HepG2 (cell line): ENCODE measurements around the gene EIF6. TPM values are rescaled to one million over a fixed set of nuclear protein-coding genes. Genes with fewer than 3 reads are reported as not detected.
A peak's percentile ranks its signal among the peaks of the same experiment; 100 is the strongest.

ENCODE experiments used
- ARNT2 ChIP-seq: sonication (generic); formaldehyde crosslinking; IDR thresholded peaks from 2 replicates; pipeline ENCODE4 v1.8.0; 2022; ENCODE audit warnings: mild to moderate bottlenecking, low read depth, missing genetic modification reagents, moderate library complexity
- EEA1 ChIP-seq: sonication (generic); formaldehyde crosslinking; IDR thresholded peaks from 2 replicates; pipeline ENCODE4 v1.5.1; 2020; ENCODE audit warnings: mild to moderate bottlenecking, missing genetic modification reagents, borderline replicate concordance
- KDM2A ChIP-seq: sonication (generic); formaldehyde crosslinking; IDR thresholded peaks from 2 replicates; pipeline ENCODE4 v1.4.0; 2020; ENCODE audit warnings: low read depth, missing genetic modification reagents, borderline replicate concordance
- KMT2B ChIP-seq: IDR thresholded peaks from 2 replicates; pipeline ENCODE4 v1.6.1; 2016; ENCODE audit warnings: missing genetic modification reagents, missing compliant biosample characterization
- SSRP1 ChIP-seq: IDR thresholded peaks from 2 replicates; pipeline ENCODE4 v1.6.1; 2016; ENCODE audit warnings: control low read depth
- TAF1 ChIP-seq: sonication (generic); formaldehyde crosslinking; IDR thresholded peaks from 2 replicates; pipeline ENCODE4 v1.4.0; 2020; ENCODE audit warnings: missing genetic modification reagents
- ZMYM2 ChIP-seq: sonication (generic); formaldehyde crosslinking; IDR thresholded peaks from 2 replicates; pipeline ENCODE4 v1.8.0; 2022; ENCODE audit warnings: mild to moderate bottlenecking, missing genetic modification reagents
- ZNF234 ChIP-seq: sonication (generic); formaldehyde crosslinking; conservative IDR thresholded peaks from 2 replicates; pipeline ENCODE4 v1.5.1; 2020; ENCODE audit warnings: mild to moderate bottlenecking, missing genetic modification reagents
- ZNF34 ChIP-seq: sonication (generic); formaldehyde crosslinking; IDR thresholded peaks from 2 replicates; pipeline ENCODE4 v1.4.0; 2020; ENCODE audit warnings: mild to moderate bottlenecking, missing genetic modification reagents, borderline replicate concordance
- polyA plus RNA-seq, 8 experiments: library from polyadenylated mRNA; depleted of rRNA in 3 of 8; stranded (reverse) in 7 of 8; unstranded in 1 of 8; fragments of >200 nt; fragmentation: Illumina TruSeq in 4 of 8; extraction: Trizol in 4 of 8; gene quantifications; 2 replicates each; pipeline versions ENCODE4 v1.2.1 to v1.2.3, GENCODE V29; 2011 to 2016; ENCODE audit warnings: low read depth in 4 of 8, missing spikeins in 1 of 8, mixed read lengths in 1 of 8; ENCODE audit not compliant: insufficient read depth in 1 of 8
- total RNA-seq, 5 experiments: library from RNA; depleted of rRNA; stranded (reverse); fragments of >200 nt; fragmentation: Illumina TruSeq; extraction: Trizol; gene quantifications; 2 replicates each; pipeline ENCODE4 v1.2.3, GENCODE V29; 2016; ENCODE audit warnings: low read depth in 1 of 5
- TF ChIP-seq, protein P1 (sequence below): sonication (generic); formaldehyde crosslinking; IDR thresholded peaks from 2 replicates; pipeline ENCODE4 v1.5.0; 2020; ENCODE audit warnings: mild to moderate bottlenecking, missing genetic modification reagents, borderline replicate concordance
- TF ChIP-seq, protein P2 (sequence below): sonication (generic); formaldehyde crosslinking; IDR thresholded peaks from 2 replicates; pipeline ENCODE4 v1.4.0; 2020; ENCODE audit warnings: missing genetic modification reagents
- TF ChIP-seq, protein P3 (sequence below): sonication (generic); formaldehyde crosslinking; IDR thresholded peaks from 2 replicates; pipeline ENCODE4 v1.8.1; 2023; ENCODE audit warnings: missing genetic modification reagents, mild to moderate bottlenecking, borderline replicate concordance

The EIF6 gene
- total and polyA plus RNA-seq, 2 of the 13 experiments (the other 11 are each of a cell fraction or from before 2014, with no cell fraction given): 462 to 466 TPM

DNA sequence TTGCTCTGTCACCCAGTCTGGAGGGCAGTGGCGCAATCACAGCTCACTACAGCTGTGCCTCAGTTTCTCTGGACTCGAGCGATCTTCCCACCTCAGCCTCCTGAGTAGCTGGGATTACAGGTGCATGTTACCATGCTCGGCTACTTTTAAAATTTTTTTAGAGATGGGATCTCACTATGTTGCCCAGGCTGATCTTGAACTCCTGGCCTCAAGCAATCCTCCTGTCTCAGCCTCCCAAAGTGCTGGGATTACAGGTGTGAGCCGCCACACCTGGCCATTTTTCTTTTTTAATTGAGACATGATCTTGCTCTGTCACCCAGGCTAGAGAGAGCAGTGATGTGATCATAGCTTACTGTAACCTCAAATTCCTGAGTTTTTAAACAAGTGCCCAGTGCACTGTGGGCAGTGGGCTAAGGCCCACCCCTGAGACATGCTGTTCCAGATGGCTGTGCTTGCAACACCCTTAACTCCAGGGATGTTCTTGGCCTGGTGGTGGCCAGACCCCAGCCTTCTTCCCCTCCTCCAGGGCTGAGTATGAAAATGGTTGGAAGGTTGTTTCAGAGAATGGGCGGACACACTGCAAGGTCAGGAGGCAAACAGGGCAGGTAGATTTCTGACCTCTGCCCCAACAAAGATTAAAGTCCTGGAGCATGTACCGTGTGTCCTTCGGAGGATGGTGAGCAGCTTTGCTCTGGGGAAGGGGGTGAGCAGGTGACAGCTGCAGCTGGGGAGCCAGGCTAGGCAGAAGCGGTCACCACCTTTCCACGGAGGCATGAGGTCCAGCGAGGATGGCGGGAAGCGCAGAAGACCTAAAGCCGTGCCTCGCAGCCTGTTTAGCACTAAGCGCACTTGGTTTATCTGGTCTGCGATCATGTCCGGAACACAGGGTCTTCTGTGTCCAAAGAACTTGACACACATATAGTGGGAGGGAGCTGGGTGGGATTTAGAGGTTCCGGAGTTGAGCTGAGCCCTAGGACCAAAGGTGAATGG is 9.0 kb upstream of the EIF6 start (continued):
- TF ChIP-seq, protein P1, sequence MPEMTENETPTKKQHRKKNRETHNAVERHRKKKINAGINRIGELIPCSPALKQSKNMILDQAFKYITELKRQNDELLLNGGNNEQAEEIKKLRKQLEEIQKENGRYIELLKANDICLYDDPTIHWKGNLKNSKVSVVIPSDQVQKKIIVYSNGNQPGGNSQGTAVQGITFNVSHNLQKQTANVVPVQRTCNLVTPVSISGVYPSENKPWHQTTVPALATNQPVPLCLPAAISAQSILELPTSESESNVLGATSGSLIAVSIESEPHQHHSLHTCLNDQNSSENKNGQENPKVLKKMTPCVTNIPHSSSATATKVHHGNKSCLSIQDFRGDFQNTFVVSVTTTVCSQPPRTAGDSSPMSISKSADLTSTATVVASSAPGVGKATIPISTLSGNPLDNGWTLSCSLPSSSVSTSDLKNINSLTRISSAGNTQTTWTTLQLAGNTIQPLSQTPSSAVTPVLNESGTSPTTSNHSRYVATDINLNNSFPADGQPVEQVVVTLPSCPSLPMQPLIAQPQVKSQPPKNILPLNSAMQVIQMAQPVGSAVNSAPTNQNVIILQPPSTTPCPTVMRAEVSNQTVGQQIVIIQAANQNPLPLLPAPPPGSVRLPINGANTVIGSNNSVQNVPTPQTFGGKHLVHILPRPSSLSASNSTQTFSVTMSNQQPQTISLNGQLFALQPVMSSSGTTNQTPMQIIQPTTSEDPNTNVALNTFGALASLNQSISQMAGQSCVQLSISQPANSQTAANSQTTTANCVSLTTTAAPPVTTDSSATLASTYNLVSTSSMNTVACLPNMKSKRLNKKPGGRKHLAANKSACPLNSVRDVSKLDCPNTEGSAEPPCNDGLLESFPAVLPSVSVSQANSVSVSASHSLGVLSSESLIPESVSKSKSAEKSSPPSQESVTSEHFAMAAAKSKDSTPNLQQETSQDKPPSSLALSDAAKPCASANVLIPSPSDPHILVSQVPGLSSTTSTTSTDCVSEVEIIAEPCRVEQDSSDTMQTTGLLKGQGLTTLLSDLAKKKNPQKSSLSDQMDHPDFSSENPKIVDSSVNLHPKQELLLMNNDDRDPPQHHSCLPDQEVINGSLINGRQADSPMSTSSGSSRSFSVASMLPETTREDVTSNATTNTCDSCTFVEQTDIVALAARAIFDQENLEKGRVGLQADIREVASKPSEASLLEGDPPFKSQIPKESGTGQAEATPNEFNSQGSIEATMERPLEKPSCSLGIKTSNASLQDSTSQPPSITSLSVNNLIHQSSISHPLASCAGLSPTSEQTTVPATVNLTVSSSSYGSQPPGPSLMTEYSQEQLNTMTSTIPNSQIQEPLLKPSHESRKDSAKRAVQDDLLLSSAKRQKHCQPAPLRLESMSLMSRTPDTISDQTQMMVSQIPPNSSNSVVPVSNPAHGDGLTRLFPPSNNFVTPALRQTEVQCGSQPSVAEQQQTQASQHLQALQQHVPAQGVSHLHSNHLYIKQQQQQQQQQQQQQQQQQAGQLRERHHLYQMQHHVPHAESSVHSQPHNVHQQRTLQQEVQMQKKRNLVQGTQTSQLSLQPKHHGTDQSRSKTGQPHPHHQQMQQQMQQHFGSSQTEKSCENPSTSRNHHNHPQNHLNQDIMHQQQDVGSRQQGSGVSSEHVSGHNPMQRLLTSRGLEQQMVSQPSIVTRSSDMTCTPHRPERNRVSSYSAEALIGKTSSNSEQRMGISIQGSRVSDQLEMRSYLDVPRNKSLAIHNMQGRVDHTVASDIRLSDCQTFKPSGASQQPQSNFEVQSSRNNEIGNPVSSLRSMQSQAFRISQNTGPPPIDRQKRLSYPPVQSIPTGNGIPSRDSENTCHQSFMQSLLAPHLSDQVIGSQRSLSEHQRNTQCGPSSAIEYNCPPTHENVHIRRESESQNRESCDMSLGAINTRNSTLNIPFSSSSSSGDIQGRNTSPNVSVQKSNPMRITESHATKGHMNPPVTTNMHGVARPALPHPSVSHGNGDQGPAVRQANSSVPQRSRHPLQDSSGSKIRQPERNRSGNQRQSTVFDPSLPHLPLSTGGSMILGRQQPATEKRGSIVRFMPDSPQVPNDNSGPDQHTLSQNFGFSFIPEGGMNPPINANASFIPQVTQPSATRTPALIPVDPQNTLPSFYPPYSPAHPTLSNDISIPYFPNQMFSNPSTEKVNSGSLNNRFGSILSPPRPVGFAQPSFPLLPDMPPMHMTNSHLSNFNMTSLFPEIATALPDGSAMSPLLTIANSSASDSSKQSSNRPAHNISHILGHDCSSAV (CRISPR knock-in tag): no peak
- TF ChIP-seq TAF1 (CRISPR knock-in tag) (no peak), ZNF234 (CRISPR knock-in tag) (no peak), EEA1 (CRISPR knock-in tag) (no peak), ZMYM2 (CRISPR knock-in tag) (no peak), ZNF34 (no peak), ARNT2 (CRISPR knock-in tag) (0 out of 2 replicates have a peak, but pooled peaks have one; percentile 48), SSRP1 (0 out of 2 replicates have a peak, but pooled peaks have one; percentile 63), KMT2B (CRISPR knock-in tag) (no peak), KDM2A (CRISPR knock-in tag) (peak; percentile 1; the same call in 1 of the 2 replicates)
- TF ChIP-seq, protein P2, sequence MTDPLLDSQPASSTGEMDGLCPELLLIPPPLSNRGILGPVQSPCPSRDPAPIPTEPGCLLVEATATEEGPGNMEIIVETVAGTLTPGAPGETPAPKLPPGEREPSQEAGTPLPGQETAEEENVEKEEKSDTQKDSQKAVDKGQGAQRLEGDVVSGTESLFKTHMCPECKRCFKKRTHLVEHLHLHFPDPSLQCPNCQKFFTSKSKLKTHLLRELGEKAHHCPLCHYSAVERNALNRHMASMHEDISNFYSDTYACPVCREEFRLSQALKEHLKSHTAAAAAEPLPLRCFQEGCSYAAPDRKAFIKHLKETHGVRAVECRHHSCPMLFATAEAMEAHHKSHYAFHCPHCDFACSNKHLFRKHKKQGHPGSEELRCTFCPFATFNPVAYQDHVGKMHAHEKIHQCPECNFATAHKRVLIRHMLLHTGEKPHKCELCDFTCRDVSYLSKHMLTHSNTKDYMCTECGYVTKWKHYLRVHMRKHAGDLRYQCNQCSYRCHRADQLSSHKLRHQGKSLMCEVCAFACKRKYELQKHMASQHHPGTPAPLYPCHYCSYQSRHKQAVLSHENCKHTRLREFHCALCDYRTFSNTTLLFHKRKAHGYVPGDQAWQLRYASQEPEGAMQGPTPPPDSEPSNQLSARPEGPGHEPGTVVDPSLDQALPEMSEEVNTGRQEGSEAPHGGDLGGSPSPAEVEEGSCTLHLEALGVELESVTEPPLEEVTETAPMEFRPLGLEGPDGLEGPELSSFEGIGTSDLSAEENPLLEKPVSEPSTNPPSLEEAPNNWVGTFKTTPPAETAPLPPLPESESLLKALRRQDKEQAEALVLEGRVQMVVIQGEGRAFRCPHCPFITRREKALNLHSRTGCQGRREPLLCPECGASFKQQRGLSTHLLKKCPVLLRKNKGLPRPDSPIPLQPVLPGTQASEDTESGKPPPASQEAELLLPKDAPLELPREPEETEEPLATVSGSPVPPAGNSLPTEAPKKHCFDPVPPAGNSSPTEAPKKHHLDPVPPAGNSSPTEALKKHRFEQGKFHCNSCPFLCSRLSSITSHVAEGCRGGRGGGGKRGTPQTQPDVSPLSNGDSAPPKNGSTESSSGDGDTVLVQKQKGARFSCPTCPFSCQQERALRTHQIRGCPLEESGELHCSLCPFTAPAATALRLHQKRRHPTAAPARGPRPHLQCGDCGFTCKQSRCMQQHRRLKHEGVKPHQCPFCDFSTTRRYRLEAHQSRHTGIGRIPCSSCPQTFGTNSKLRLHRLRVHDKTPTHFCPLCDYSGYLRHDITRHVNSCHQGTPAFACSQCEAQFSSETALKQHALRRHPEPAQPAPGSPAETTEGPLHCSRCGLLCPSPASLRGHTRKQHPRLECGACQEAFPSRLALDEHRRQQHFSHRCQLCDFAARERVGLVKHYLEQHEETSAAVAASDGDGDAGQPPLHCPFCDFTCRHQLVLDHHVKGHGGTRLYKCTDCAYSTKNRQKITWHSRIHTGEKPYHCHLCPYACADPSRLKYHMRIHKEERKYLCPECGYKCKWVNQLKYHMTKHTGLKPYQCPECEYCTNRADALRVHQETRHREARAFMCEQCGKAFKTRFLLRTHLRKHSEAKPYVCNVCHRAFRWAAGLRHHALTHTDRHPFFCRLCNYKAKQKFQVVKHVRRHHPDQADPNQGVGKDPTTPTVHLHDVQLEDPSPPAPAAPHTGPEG (CRISPR knock-in tag): no peak
- TF ChIP-seq, protein P3, sequence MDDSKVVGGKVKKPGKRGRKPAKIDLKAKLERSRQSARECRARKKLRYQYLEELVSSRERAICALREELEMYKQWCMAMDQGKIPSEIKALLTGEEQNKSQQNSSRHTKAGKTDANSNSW (CRISPR knock-in tag): no peak
